Measurements from ENCODE around the gene DOCK3. TPM values are rescaled to one million over a fixed set of nuclear protein-coding genes. Genes with fewer than 3 reads are reported as not detected.
"Not testable (repeated sequence)": the region's sequence is repeated elsewhere in the genome, so short reads cannot be mapped to it uniquely, and the experiment has no call there.

The DOCK3 gene
- total RNA-seq, 1 donor, result under 0.01 TPM

- DNase-seq (ENCODE audit: low read depth), result no peak
- TF ChIP-seq CTCF (IDR thresholded peaks at IDR 0.05; ENCODE audit: insufficient read depth, low read depth, low read length), result no peak
Observed at GRCh38 chr3:50737906-50738598, 63.3 kb downstream of the DOCK3 start.

GRCh38 chr3:50743643-50744042 lies 68.9 kb downstream of the DOCK3 start:
- no peak for DNase-seq (ENCODE audit: low read depth)
- H3K4me3 ChIP-seq (ENCODE audit: low read depth, low read length), result no peak overlapping the region
- no peak for TF ChIP-seq CTCF (IDR thresholded peaks at IDR 0.05; ENCODE audit: insufficient read depth, low read depth, low read length)

More at GRCh38 chr3:50737906-50738598, 63.3 kb downstream of the DOCK3 start:
- no peak overlapping the region for H3K4me3 ChIP-seq (ENCODE audit: low read depth, low read length)

- no peak for TF ChIP-seq CTCF (IDR thresholded peaks at IDR 0.05; ENCODE audit: insufficient read depth, low read depth, low read length)
- no peak for DNase-seq (ENCODE audit: low read depth)
- H3K4me3 ChIP-seq (ENCODE audit: low read depth, low read length), result no peak overlapping the region
Observed at GRCh38 chr3:50749822-50750221, 75.1 kb downstream of the DOCK3 start.

GRCh38 chr3:50759015-50759414 lies 84.3 kb downstream of the DOCK3 start:
- no peak for TF ChIP-seq CTCF (IDR thresholded peaks at IDR 0.05; ENCODE audit: insufficient read depth, low read depth, low read length)
- H3K4me3 ChIP-seq (ENCODE audit: low read depth, low read length), result no peak overlapping the region
- no peak for DNase-seq (ENCODE audit: low read depth)

GRCh38 chr3:50777680-50778079 lies 103.0 kb downstream of the DOCK3 start:
- DNase-seq (ENCODE audit: low read depth), result no peak
- no peak for TF ChIP-seq CTCF (IDR thresholded peaks at IDR 0.05; ENCODE audit: insufficient read depth, low read depth, low read length)
- no peak overlapping the region for H3K4me3 ChIP-seq (ENCODE audit: low read depth, low read length)

- not testable (repeated sequence) for H3K4me3 ChIP-seq (ENCODE audit: low read depth, low read length); DNase-seq (ENCODE audit: low read depth)
Observed at GRCh38 chr3:50781766-50782165, 107.0 kb downstream of the DOCK3 start.

- no peak for DNase-seq (ENCODE audit: low read depth)
- TF ChIP-seq CTCF (IDR thresholded peaks at IDR 0.05; ENCODE audit: insufficient read depth, low read depth, low read length), result no peak
- no peak overlapping the region for H3K4me3 ChIP-seq (ENCODE audit: low read depth, low read length)
Observed at GRCh38 chr3:50786631-50787030, 111.9 kb downstream of the DOCK3 start.

- H3K4me3 ChIP-seq (ENCODE audit: low read depth, low read length); DNase-seq (ENCODE audit: low read depth): not testable (repeated sequence)
Observed at GRCh38 chr3:50790894-50791293, 116.2 kb downstream of the DOCK3 start.
